ENCODE measurements around the gene SCUBE3.

DNA sequence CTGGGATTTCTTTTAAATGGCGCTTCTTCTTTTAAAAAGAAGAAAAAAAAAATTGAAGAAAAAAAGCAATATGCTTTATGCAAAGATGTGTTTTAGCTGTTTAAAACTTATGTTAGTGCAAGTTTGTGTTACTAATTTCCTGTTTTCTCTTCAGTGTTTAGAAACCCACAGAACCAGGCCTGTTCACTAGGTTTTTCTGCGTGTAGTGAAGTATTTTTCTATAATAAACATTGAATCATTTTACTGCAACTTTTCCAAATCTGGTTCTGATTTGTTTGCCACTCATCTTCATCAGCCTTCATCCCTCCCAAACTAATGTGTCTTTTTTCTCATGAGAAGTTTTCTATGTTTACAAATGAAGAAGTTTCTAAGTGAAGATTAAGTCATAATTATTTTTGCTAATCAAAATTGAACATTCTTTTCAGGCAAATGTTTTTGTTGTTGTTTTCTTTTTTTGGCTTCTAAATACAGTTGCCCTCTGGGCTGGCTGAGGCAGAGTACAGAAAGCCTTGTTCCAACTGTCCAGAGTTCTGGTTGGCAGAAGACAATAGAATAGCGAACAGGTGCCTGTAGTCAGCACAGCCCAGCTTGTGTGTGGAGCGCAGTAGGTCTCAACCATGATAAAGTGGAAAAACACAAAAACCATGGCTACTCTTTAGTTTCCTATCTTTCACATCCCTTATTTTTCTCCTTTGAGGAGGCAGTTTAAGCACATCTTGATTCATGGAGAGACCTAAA lies 60.2 kb downstream of the SCUBE3 start:
- TF ChIP-seq, protein P1, sequence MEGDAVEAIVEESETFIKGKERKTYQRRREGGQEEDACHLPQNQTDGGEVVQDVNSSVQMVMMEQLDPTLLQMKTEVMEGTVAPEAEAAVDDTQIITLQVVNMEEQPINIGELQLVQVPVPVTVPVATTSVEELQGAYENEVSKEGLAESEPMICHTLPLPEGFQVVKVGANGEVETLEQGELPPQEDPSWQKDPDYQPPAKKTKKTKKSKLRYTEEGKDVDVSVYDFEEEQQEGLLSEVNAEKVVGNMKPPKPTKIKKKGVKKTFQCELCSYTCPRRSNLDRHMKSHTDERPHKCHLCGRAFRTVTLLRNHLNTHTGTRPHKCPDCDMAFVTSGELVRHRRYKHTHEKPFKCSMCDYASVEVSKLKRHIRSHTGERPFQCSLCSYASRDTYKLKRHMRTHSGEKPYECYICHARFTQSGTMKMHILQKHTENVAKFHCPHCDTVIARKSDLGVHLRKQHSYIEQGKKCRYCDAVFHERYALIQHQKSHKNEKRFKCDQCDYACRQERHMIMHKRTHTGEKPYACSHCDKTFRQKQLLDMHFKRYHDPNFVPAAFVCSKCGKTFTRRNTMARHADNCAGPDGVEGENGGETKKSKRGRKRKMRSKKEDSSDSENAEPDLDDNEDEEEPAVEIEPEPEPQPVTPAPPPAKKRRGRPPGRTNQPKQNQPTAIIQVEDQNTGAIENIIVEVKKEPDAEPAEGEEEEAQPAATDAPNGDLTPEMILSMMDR (IDR thresholded peaks at IDR 0.05; ENCODE audit: control extremely low read depth in 1 of 3, insufficient read depth in 1 of 3, low read depth in 1 of 3, low read length in 3 of 3), result no peak
- TF ChIP-seq POLR2AphosphoS5 (IDR thresholded peaks at IDR 0.05; ENCODE audit: low read depth, low read length) (no peak), GABPA (IDR thresholded peaks at IDR 0.05; ENCODE audit: borderline replicate concordance, insufficient read depth, low read length) (no peak), SP2 (IDR thresholded peaks at IDR 0.05; ENCODE audit: low read length) (no peak), KDM5A (IDR thresholded peaks at IDR 0.05; ENCODE audit: low read length) (no peak), RAD21 (IDR thresholded peaks at IDR 0.05 in 1 of 2, conservative IDR thresholded peaks at IDR 0.05 in 1 of 2; ENCODE audit: low read depth in 2 of 2, low read length in 2 of 2) (no peak), TAF1 (IDR thresholded peaks at IDR 0.05; ENCODE audit: low read depth, low read length) (no peak), SP1 (IDR thresholded peaks at IDR 0.05; ENCODE audit: low read depth, low read length) (no peak), EZH2 (IDR thresholded peaks at IDR 0.05; ENCODE audit: low read depth, low read length, severe bottlenecking) (no peak), POU5F1 (IDR thresholded peaks at IDR 0.05; ENCODE audit: low read depth, low read length) (no peak)
- TF ChIP-seq, protein P2, sequence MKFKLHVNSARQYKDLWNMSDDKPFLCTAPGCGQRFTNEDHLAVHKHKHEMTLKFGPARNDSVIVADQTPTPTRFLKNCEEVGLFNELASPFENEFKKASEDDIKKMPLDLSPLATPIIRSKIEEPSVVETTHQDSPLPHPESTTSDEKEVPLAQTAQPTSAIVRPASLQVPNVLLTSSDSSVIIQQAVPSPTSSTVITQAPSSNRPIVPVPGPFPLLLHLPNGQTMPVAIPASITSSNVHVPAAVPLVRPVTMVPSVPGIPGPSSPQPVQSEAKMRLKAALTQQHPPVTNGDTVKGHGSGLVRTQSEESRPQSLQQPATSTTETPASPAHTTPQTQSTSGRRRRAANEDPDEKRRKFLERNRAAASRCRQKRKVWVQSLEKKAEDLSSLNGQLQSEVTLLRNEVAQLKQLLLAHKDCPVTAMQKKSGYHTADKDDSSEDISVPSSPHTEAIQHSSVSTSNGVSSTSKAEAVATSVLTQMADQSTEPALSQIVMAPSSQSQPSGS (IDR thresholded peaks at IDR 0.05; ENCODE audit: low read length), result no peak

Data from H1 (cell line).